GM19193 (cell line): Measurements from ENCODE around the gene FOXO4.

Experiments used
- POLR2A ChIP-seq: IDR thresholded peaks from 4 replicates; pipeline ENCODE4 v1.6.1; 2011; ENCODE audit not compliant: insufficient read depth, insufficient read length; ENCODE audit errors: extremely low read depth

The FOXO4 gene

GRCh38 chrX:71151366-71151765, 55.7 kb downstream of the FOXO4 start:
- TF ChIP-seq POLR2A = no peak
